Midbrain (tissue), 1 donor: ENCODE measurements around the gene CRACDL.

ENCODE experiments used
- DNase-seq: peaks from one replicate; lab custom pipeline; 2025; lab: John Stamatoyannopoulos, UW

Gene CRACDL

DNA sequence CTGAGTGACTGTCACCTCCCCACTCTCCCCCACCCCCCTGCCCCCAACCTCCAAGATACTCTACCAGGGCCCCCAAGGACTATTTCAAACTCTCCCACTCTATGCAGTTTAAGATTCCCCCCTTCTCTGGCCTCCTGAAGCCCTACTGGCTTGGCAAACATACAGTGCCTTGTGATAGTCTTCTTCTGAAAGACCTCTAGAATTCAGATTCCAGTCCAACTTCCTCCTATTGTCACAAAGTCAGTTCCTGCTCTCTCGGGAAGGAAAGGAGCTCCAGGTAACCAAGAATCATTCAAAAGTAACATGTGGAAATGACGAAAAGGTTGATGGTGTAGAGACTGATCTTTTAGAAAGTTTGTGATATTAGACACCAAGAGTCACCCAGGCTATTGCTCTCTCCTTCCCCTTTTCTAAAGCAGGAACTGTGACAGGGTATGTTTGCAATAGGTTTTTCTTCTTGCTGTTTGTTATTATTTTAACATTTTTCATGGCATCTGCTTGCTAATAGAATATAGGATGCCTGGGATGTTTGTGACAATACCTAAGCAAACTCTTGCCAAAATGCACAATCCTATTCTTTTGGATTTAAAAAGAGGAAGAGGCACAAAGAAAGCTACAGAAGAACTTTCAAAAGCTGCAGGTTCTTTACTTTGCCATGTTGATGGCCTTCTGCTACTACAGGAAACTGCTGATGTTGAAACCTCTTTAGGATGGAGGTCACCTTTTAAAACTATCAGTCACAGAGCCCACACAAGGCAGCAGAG, 111.6 kb downstream of the CRACDL start:
- no peak for DNase-seq

DNA sequence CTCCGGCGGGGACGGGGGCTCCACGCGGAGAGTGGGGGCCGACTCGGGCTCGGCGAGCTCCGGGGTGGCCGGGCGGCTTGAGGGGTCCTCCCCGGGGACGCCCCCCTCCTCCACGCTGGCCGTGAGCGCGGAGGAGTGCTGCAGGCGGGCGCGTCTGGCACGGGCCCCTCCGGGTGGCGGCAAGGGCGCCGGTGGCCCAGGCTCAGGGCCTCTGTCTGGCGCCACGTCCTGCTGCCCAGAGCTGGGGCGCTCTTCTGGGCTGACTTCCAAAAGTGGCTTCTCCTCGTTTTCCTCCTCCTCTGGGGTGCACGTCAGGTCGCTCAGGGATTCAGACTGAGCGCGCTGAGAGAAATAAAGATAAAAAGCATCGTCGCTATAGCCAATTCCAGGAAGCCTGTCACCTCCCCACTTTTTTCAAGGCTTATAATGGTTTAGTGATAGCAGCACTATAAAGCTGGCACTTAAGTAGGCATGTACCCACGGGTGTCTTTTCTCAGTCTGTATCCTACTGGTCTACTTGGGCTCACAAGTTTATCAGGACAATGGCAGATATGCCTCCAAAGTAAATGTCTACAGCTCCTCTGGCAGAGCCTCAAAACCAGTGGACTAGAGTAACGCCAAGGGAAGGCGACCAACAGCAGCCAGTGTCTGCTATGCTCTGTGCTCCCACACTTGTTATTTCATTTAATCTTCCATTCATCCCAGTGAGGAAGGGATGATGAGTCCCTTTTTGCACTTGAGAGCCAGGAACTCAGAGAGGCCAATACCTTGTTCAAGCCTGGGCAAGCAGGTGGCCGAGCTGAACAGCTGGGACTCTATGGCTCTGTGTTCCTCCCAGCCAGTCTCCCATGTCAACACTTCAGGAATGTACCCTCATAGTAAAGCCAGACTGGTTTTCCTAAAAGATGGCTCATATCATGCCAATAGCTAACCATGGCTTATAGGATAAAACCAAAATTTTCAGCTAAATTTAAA, 112.5 kb downstream of the CRACDL start:
- DNase-seq, result no peak

DNA sequence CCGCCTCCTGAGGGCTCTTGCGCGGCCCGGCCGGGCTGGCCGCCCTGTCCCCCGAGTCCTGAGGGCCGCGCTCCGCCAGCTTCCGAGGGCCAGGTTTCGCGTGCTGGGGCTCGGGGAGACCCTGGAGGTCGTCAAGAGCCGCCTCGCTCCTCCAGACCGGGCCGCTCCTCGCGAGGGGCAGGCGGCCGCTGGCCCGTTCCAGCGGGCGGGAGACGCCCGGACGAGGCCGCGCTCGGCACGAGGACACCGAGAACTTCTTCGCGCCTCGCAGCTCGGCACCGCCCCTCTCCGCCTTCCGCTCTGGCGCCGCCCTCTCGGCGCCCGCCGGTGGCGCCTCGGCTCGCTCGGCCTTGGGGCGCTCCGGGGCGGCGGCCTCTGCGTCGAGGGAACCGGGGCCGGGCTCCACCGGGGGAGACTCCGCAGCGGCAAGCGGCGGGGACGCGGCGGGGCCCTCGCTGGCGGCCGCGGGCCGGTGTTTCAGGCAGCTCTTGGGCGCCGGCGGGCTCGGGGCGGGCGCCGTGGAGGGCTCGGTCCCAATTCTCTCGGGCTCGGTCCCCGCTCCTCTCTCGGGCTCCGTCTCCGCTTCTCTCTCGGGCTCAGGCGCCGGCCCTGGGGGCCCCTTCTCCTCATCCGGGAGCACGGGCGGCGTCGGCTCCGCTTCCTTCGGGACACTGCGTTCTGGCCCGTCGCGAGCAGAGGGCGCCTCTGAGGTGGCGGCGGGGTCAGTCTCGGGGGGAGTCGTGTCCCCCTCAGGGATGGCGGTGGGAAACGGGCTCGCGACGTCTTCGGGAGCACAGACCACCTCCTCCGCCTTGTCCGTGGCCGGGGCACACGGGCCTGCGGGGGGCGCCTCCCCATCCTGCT, 113.5 kb downstream of the CRACDL start:
- peak; percentile 10 for DNase-seq

DNA sequence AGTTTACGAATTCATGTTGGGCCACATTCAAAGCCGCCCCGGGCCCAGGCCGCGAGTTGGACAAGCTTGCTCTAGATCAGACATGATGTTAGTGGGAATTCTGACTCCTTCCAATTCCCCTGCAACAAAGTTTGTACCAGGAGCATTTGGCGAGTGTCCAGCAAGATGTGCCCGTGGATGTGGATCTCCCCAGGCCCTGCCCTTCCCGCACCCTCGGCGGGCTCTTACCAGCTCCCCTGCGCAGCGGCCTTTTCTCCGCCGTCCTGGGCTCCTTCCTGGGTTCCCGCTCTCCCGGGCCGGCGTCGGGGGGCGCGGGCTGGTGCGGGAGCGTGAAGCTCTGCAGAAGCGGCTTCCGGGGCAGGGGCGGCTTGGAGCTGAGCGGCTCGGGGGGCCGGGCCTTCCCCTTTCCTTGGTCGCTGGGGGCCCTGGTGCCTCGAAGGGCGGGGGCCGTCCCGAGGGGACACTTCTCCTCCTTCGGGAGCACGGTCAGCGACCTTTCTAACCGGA, 114.3 kb downstream of the CRACDL start:
- no peak for DNase-seq

DNA sequence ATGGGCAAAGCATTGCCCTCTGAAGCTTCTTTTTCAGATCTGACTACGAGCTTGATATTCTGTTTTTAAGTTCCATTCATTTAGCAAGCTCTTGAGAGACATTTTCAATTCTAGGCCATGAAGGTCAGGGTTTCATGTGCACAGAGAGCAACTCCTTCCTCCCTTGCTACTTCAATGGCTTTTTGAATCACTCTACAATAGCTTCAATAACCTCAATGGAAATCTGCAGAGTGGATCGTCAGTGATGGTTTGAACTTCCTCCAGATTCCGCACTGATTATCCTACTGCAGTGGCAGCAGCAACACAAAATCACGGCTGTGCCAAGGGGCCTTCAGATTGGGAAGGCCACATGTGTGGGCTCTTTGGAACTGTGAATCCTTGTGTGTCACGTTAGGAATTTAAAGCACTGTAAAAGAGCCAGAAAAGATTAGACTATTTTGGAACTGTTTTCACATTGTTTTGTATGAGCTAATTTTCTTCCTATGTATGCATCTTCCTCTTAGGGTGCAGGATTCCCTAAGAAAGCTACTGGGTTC, 116.7 kb downstream of the CRACDL start:
- DNase-seq, result no peak

DNA sequence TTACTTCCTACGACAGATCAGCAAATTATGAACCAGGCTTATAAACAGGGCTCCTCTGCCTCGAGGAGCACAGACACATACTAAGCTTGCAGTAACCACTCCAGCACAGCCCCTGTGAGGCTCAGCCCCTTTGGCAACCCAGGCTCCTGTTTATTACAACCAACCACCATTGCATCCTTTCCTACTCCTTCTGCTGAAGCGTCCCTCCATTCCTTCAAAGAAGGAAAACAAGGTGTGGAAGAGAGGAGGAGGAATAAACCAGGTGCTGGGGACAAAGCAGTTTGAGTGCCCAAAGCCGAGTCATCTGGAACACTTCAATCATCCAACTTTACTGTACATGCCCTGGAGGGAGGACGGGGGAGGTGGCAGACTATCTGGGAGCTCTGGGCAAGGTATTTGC, 117.9 kb downstream of the CRACDL start:
- DNase-seq, result no peak

DNA sequence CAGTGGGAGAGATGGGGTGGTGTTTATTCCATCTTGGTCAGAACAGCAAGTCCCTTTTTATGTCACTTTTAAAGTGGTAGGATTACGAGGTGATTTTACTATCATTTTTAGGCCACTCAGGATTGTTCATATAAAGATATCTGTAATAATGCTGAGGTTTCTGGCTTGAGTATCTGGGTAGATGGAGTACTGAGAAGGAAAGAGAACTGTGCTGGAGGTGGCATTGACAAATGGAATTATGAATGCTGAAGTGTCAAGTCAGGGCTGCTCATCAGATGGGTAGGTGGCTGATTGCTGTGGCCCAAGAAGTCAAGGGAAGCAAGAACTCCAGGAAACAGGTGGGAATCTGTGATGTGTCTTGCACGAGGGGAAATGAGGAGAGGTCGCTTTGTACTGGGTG, 119.7 kb downstream of the CRACDL start:
- no peak for DNase-seq

DNA sequence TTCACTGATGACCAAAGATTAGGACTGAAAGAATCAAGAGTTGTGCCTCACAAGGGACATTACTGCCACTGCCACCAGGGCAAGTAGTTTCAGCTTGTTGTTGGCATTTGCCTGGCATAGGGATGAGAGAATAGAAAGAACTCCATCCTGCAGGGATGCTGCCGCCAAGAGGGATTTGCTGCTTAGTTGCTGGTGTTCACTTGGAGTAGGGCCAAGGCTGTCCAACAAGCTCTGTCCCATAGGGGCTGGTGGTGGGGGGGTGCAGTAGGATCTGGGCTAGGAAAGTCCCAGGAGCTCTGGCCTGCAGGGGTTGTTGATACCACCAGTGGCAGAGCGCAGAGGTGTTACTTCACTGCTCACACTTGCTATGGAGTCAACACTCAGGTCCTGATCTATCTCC, 120.2 kb downstream of the CRACDL start:
- DNase-seq, result no peak

DNA sequence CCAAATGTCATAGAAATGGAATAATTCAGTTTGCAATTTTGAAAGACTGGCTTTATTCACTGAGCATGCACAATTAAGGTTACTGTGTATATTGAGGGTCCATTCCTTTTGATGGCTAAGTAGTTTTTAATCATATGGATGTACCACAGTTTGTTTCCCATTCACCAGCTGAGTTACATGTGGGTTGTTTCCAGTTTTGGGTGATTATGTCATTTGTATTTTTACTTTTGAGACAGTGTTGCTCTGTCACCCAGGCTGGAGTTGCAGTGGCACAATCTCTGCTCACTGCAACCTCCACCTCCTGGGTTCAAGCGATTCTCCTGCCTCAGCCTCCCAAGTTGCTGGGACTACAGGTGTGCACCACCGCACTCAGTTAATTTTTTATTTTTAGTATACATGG, 124.3 kb downstream of the CRACDL start:
- DNase-seq, result no peak

DNA sequence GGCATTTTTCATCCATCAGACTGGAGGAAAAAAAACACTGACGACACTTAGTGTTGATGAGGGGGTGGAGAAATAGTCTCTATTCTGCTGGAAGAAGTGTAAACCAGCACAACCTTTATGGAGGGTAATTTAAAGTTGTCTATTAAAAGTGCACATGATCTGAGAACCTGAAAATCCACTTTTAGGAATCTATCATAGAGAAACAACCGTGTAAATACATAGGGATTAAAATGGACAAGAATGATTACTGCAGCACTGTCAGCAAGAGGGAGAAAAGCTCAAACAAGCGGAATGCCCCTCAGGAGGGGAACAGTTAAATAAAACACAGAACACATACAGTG, 125.5 kb downstream of the CRACDL start:
- no peak for DNase-seq

DNA sequence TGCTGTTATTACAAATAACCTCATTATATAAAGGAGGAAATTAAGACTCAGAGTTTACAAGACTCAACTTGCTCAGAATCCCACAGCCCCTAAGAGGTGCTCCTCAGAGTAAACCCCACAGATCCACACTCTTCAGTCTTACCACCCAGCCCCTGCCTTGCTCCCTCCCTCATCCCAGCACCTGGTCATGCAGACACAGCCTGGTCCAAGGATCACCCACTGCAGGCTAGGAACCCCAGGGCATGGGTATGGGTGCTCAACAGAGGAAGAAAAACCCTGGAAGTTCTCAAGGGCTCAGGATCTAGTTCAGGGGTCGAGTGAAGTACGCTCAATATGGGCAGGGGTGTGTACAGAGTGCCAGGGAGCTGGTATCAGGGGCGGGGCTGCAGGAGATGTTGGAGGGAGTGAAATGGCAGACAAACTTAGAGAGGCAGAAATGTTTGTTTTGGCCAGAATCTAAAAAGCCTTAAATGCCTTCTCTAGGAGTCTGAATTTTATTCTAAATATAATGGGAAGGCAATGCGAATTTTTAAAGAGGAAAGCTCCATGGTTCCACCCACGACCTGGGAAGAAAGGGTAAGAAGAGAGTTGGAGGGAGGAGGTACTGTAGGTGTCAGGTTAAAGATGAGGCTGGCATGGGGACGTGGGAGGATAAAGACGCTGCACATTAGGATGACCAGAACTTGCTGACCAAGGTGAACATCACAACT, 126.0 kb downstream of the CRACDL start:
- DNase-seq, result no peak

DNA sequence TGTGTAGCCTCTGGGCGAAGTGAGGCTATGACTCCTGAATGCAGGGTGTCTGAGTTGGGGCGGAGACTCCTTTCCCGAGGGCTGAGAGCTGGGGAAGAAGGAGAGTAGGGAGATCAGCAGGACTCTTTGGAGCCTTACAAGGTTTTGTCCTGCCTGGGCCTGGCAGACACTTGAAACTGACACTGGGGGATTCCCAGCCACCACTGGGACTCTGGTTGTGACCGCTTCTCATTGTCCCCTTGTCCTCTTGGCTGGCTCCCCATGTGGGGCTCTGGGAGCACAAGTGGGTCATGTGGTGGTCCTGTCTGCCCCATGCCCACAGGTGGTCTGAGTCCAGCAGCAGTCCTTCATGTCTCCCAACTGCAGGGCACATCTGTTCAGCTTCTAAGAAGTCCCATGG, 126.9 kb downstream of the CRACDL start:
- no peak for DNase-seq

DNA sequence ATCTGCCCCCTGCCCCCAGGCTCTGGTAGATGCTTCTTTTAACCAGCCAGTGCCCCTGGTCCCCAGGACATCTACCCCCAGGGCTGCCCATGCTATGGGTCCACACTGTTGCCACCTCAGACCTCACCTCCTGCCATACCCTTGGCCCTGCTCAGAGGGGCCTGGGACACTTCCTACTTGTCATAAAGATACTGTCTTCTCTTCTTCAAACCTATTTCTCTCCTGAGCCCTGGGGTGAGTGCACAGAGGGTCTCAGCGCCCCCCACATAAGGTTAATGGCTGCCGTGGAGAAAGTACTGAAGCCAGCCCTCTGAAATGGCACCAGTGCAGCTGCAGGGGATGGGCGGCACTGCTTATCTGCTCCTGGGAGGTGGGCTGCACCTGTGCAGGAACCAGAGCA, 127.5 kb downstream of the CRACDL start:
- DNase-seq, result no peak

DNA sequence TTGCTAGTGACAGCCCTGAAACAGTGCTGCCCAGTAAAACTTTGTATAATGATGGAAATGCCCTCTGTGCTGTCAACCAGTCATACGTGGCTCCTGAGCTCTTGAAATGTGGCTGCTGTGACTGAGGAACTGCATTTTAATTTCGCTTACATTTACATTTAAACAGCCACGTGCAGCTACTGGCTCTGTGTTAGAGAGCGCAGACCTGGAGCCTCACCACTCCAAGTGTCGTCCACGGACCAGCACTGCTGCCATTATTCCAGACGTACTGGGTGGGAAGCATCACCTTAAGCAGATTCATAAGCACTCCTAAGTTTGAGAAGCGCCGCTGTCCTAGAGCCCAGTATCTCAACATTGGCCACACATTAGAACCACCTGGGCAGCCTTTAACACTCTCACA, 128.1 kb downstream of the CRACDL start:
- DNase-seq, result no peak

DNA sequence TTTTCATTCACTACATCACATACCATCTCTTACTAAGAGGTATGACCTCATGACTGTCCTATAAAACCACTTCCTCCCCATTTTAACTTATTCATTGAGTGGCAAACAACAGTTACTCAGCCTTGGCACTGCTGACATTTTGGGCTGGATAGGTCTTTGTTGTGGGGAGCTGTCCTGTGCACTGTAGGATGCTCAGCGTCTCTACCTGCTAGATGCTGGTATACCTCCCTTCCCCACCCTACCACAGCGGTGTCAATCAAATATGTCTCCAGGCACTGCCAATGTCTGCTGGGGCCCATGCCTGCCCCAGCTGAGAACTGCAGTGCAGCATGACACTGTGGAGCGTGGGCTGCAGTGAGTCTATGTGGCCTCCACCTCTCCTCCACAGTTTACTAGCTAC, 128.8 kb downstream of the CRACDL start:
- no peak for DNase-seq

DNA sequence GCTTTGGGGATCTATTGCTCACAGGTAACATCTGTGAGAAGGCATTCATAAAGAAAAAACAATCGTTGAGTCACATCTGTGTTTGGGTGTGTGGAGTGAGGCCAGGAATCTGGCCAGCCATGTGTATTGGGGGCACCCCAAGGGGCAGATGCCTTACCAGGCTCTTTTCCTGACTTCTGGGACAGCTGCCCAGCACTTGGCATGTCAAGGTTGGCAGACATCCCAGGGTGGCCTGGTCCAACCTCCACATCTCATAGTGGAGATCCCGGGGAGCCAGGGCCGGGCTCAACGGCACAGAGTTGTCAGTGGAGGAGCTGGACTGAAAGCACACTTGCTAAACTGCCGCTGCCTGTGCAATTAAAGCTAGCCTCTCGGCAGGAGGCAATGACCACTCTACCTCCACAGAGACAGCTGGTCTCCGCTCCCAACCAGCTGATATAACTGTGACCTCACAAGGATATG, 129.8 kb downstream of the CRACDL start:
- DNase-seq, result peak; percentile 66

DNA sequence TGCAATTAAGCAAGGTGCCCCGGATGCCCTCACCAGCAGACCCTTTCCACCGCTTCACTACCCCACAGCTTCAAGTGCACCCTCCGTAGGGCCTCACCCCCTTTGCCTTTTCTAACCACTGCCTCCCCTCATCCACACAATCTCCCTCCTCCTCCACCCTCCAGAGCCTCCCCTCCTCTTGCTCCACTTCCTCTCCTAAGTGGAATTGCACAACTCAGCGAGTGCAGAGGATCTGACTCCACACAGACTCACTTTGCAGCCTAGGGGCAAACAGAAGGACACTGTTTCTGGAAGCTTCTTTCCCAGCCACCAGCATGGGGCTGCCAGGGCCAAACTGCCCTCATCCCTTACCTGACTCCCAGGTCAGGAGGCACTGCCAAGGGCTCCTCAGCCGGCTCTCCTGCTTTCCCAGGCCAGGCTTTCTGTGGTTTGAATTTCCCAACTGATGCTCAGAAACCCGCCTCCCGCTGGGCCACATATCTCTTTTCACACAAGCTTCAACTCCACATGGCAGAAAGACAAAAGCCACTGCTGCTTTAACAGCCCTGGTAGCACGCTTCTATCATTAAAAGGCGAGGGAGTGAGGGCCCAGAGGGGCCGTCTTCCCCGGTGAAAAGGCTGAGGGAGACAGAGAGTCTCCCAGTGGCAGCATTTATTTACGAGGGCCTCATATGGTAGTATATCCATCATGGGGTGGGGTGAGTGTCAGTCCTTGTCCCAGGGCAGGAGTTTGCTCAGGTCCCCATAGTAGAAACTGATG, 130.4 kb downstream of the CRACDL start:
- no peak for DNase-seq

DNA sequence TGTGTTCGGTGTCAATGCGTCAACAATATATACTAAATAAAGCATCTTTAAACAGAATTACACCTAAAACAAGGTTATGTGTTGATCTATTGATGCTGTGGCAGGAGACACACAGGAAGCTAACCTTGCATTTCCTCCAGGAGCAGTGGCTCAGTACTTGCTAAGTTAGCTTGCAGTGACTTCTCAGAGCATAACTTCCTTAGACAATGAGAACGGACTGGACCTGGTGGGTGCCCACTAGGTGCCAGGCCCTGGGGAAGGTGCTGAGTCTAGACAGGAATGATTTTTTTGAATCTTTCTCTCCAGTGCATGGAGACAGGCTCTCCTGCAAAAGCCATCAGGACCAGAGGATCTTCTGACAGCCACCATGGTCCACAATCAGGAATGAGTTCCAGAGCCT, 131.3 kb downstream of the CRACDL start:
- DNase-seq, result no peak

DNA sequence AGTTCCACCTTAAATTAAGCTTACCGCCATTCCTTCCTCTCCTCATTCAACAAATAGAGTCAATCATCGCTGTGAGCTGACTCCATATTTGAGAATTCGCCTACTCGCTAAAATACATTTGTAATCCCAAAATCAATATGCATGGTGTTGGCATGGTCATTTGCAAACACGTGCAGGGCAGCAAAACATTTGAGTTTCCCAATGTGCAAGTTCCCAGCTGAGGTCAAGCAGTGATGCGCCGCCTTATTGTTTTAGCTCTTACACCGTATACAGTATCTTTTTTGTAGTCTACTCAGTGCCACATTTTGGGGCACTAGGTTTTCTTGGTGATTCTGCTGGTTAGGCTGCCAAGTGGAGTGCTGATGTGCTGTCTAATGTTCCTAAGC, 131.8 kb downstream of the CRACDL start:
- no peak for DNase-seq
